ENCODE results near the gene NLRC5.
"Not testable (repeated sequence)": the region's sequence is repeated elsewhere in the genome, so short reads cannot be mapped to it uniquely, and the experiment has no call there.

Gene NLRC5

GRCh38 chr16:57003439-57004386 lies 14.4 kb downstream of the NLRC5 start:
- ATAC-seq (ENCODE audit: insufficient read depth, low read depth) = no peak

GRCh38 chr16:57004387-57005250 lies 15.3 kb downstream of the NLRC5 start:
- Histone ChIP-seq H4K20me1 (ENCODE audit: insufficient read depth, low read length) (no peaks in the 10 kb centered on the region), H3K27ac (ENCODE audit: low read length) (no peak overlapping the region), H3K4me2 (ENCODE audit: insufficient read depth, low read length) (no peak overlapping the region), H3K9me3 (ENCODE audit: insufficient read depth, low read length, severe bottlenecking) (no peaks in the 10 kb centered on the region), H2AFZ (ENCODE audit: low read depth, low read length) (no peak overlapping the region), H3K4me3 (ENCODE audit: low read depth in 1 of 2, low read length in 2 of 2) (no peak overlapping the region), H3K79me2 (ENCODE audit: insufficient read depth, low read length) (no peaks in the 10 kb centered on the region), H3K27me3 (ENCODE audit: insufficient read depth, low read length, poor library complexity) (no peaks in the 10 kb centered on the region), H3K9ac (ENCODE audit: low read depth, low read length) (no peak overlapping the region), H3K36me3 (ENCODE audit: insufficient read depth, low read length) (no peaks in the 10 kb centered on the region), H3K4me1 (ENCODE audit: insufficient read depth, low read length) (no peaks in the 10 kb centered on the region)
- ATAC-seq (ENCODE audit: insufficient read depth, low read depth) (no peak), DNase-seq (no peak)
- TF ChIP-seq EZH2 (IDR thresholded peaks at IDR 0.05; ENCODE audit: borderline replicate concordance, low read depth, low read length, severe bottlenecking) (no peak), CTCF (IDR thresholded peaks at IDR 0.05; ENCODE audit: borderline replicate concordance, extremely low read depth, low read length, poor library complexity, severe bottlenecking) (no peak)

More at GRCh38 chr16:57003439-57004386, 14.4 kb downstream of the NLRC5 start:
- H3K4me3 ChIP-seq (ENCODE audit: low read depth in 1 of 2, low read length in 2 of 2) = no peak overlapping the region
- H3K4me2 ChIP-seq (ENCODE audit: insufficient read depth, low read length) = no peak overlapping the region
- no peaks in the 10 kb centered on the region for H3K79me2 ChIP-seq (ENCODE audit: insufficient read depth, low read length)
- no peaks in the 10 kb centered on the region for H3K9me3 ChIP-seq (ENCODE audit: insufficient read depth, low read length, severe bottlenecking)
- H3K27me3 ChIP-seq (ENCODE audit: insufficient read depth, low read length, poor library complexity) = no peaks in the 10 kb centered on the region
- H2AFZ ChIP-seq (ENCODE audit: low read depth, low read length) = no peak overlapping the region
- H3K27ac ChIP-seq (ENCODE audit: low read length) = no peak overlapping the region
- no peak for DNase-seq
- H4K20me1 ChIP-seq (ENCODE audit: insufficient read depth, low read length) = no peaks in the 10 kb centered on the region
- no peaks in the 10 kb centered on the region for H3K4me1 ChIP-seq (ENCODE audit: insufficient read depth, low read length)
- no peak overlapping the region for H3K9ac ChIP-seq (ENCODE audit: low read depth, low read length)
- no peaks in the 10 kb centered on the region for H3K36me3 ChIP-seq (ENCODE audit: insufficient read depth, low read length)
- TF ChIP-seq EZH2 (IDR thresholded peaks at IDR 0.05; ENCODE audit: borderline replicate concordance, low read depth, low read length, severe bottlenecking) (no peak), CTCF (IDR thresholded peaks at IDR 0.05; ENCODE audit: borderline replicate concordance, extremely low read depth, low read length, poor library complexity, severe bottlenecking) (no peak)

GRCh38 chr16:57005597-57005996 lies 16.2 kb downstream of the NLRC5 start:
- not testable (repeated sequence) for H3K27me3 ChIP-seq (ENCODE audit: insufficient read depth, low read length, poor library complexity); H2AFZ ChIP-seq (ENCODE audit: low read depth, low read length); DNase-seq; H3K9ac ChIP-seq (ENCODE audit: low read depth, low read length); H3K4me2 ChIP-seq (ENCODE audit: insufficient read depth, low read length); H3K4me3 ChIP-seq (ENCODE audit: low read depth in 1 of 2, low read length in 2 of 2); H4K20me1 ChIP-seq (ENCODE audit: insufficient read depth, low read length); H3K36me3 ChIP-seq (ENCODE audit: insufficient read depth, low read length); H3K79me2 ChIP-seq (ENCODE audit: insufficient read depth, low read length); H3K27ac ChIP-seq (ENCODE audit: low read length); H3K4me1 ChIP-seq (ENCODE audit: insufficient read depth, low read length); H3K9me3 ChIP-seq (ENCODE audit: insufficient read depth, low read length, severe bottlenecking)
- ATAC-seq (ENCODE audit: insufficient read depth, low read depth) = peak; percentile 53; the same call in 1 of the 3 replicates

- H3K4me2 ChIP-seq (ENCODE audit: insufficient read depth, low read length) = no peak overlapping the region
- H3K9me3 ChIP-seq (ENCODE audit: insufficient read depth, low read length, severe bottlenecking) = no peaks in the 10 kb centered on the region
- no peaks in the 10 kb centered on the region for H3K79me2 ChIP-seq (ENCODE audit: insufficient read depth, low read length)
- ATAC-seq (ENCODE audit: insufficient read depth, low read depth) = no peak
- no peak for DNase-seq
- no peak overlapping the region for H3K9ac ChIP-seq (ENCODE audit: low read depth, low read length)
- H3K36me3 ChIP-seq (ENCODE audit: insufficient read depth, low read length) = no peaks in the 10 kb centered on the region
- no peak for TF ChIP-seq EZH2 (IDR thresholded peaks at IDR 0.05; ENCODE audit: borderline replicate concordance, low read depth, low read length, severe bottlenecking)
- no peak for TF ChIP-seq CTCF (IDR thresholded peaks at IDR 0.05; ENCODE audit: borderline replicate concordance, extremely low read depth, low read length, poor library complexity, severe bottlenecking)
- H3K27ac ChIP-seq (ENCODE audit: low read length) = no peak overlapping the region
- no peaks in the 10 kb centered on the region for H4K20me1 ChIP-seq (ENCODE audit: insufficient read depth, low read length)
- no peaks in the 10 kb centered on the region for H3K27me3 ChIP-seq (ENCODE audit: insufficient read depth, low read length, poor library complexity)
- no peak overlapping the region for H2AFZ ChIP-seq (ENCODE audit: low read depth, low read length)
- no peaks in the 10 kb centered on the region for H3K4me1 ChIP-seq (ENCODE audit: insufficient read depth, low read length)
- H3K4me3 ChIP-seq (ENCODE audit: low read depth in 1 of 2, low read length in 2 of 2) = no peak overlapping the region
These were observed 17.7 kb downstream of the NLRC5 start for GRCh38 chr16:57007050-57007449.

All from DND-41 (cell line).